ENCODE measurements around the gene SAMD3. TPM values are rescaled to one million over a fixed set of nuclear protein-coding genes. Genes with fewer than 3 reads are reported as not detected.

SAMD3 gene
- total and polyA plus RNA-seq, 2 of the 13 experiments (the other 11 are each of a cell fraction or from before 2014, with no cell fraction given) = not detected

DNA sequence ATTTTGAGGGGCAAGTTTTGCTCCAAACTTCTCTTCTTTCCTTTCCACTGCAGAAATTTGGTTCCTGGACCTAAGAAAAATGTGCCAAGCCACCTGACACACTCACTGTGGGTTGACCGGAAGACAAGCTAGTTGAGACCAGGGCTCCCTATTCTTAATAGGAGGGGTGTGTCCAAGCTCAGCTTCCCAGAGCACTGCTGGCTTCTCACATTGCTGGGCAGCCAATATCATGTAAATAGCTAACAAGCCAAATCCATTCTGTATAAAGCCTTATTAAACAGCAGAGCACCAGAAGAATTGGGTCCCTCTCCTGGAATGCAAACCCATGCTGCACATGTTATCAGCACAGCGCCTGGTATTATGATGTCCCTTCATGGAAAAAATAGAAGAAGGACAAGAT lies 17.0 kb upstream of the SAMD3 start:
- ChIA-PET POLR2A (no interaction called here), CTCF (ENCODE audit: low intra/inter-chr PET ratio, low total read pairs) (no interaction called here)
- Histone ChIP-seq H3K27ac (ENCODE audit: extremely low read length, insufficient read depth, low read length) (no peak overlapping the region), H4K20me1 (ENCODE audit: insufficient read depth, low read length) (no peaks in the 10 kb centered on the region), H3K4me3 (replicated peaks in 1 of 3; ENCODE audit: insufficient read depth in 1 of 3, low read depth in 2 of 3, low read length in 3 of 3) (no peak overlapping the region), H3K9me3 (ENCODE audit: low read length) (no peaks in the 10 kb centered on the region), H3K27me3 (ENCODE audit: control insufficient read depth in 1 of 2, insufficient read depth in 2 of 2, low read length in 2 of 2) (peaks cover 0 to 2% of the 10 kb centered on the region in 2 experiments; a peak in 1 of 5 replicates), H2AFZ (ENCODE audit: low read length) (no peak overlapping the region), H3K4me1 (ENCODE audit: insufficient read depth, low read length) (no peaks in the 10 kb centered on the region), H3K4me2 (ENCODE audit: low read depth, low read length) (no peak overlapping the region), H3K9ac (ENCODE audit: insufficient read depth, low read depth, low read length) (no peak overlapping the region), H3K79me2 (ENCODE audit: insufficient read depth, low read length) (no peaks in the 10 kb centered on the region), H3K36me3 (replicated peaks in 1 of 2; ENCODE audit: control insufficient read depth in 1 of 2, insufficient read depth in 2 of 2, low read length in 2 of 2) (no peaks in the 10 kb centered on the region)
- BruUV-seq (replicated peaks) = no TSS peak
- FAIRE-seq = no peak
- intact Hi-C loops (cut with micrococcal nuclease; ENCODE audit: unreplicated experiment) (loop anchor here (5.0 to 10.0 kb wide), 2 partner anchors 195 to 458 kb away; no protein-coding TSS in a partner anchor), in situ Hi-C loops (cut with HindIII; ENCODE audit: extremely low pct_ligation_motif_present, low pct_unique_long_range_greater_than_20kb) (no loop called here)
- no peak for DNase-seq (ENCODE audit: low spot score)
- WGBS (ENCODE audit: low lambda C conversion rate) = 0% methylated on average over 2 of the region's 2 CpGs
- no peak for ATAC-seq
- TF ChIP-seq POLR2AphosphoS5 (IDR thresholded peaks at IDR 0.05; ENCODE audit: low read depth, low read length) = no peak
- no peak for TF ChIP-seq TBX3 (IDR thresholded peaks at IDR 0.05; ENCODE audit: borderline replicate concordance)
- no peak for TF ChIP-seq ZNF709 (CRISPR knock-in tag; IDR thresholded peaks at IDR 0.05)
- no peak for TF ChIP-seq ZNF121 (CRISPR knock-in tag; IDR thresholded peaks at IDR 0.05)
- no peak for TF ChIP-seq PHF21A (CRISPR knock-in tag; IDR thresholded peaks at IDR 0.05)
- TF ChIP-seq, protein P1, sequence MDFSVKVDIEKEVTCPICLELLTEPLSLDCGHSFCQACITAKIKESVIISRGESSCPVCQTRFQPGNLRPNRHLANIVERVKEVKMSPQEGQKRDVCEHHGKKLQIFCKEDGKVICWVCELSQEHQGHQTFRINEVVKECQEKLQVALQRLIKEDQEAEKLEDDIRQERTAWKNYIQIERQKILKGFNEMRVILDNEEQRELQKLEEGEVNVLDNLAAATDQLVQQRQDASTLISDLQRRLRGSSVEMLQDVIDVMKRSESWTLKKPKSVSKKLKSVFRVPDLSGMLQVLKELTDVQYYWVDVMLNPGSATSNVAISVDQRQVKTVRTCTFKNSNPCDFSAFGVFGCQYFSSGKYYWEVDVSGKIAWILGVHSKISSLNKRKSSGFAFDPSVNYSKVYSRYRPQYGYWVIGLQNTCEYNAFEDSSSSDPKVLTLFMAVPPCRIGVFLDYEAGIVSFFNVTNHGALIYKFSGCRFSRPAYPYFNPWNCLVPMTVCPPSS (IDR thresholded peaks at IDR 0.05) = no peak
- TF ChIP-seq, protein P2, sequence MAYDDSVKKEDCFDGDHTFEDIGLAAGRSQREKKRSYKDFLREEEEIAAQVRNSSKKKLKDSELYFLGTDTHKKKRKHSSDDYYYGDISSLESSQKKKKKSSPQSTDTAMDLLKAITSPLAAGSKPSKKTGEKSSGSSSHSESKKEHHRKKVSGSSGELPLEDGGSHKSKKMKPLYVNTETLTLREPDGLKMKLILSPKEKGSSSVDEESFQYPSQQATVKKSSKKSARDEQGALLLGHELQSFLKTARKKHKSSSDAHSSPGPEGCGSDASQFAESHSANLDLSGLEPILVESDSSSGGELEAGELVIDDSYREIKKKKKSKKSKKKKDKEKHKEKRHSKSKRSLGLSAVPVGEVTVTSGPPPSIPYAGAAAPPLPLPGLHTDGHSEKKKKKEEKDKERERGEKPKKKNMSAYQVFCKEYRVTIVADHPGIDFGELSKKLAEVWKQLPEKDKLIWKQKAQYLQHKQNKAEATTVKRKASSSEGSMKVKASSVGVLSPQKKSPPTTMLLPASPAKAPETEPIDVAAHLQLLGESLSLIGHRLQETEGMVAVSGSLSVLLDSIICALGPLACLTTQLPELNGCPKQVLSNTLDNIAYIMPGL (CRISPR knock-in tag; IDR thresholded peaks at IDR 0.05; ENCODE audit: borderline replicate concordance in 1 of 2, low read depth in 1 of 2) = no peak
- TF ChIP-seq ZNF256 (CRISPR knock-in tag; conservative IDR thresholded peaks at IDR 0.05) = no peak
- TF ChIP-seq HOXD1 (CRISPR knock-in tag; IDR thresholded peaks at IDR 0.05) = no peak
- TF ChIP-seq MED1 (CRISPR knock-in tag; IDR thresholded peaks at IDR 0.05) = no peak
- no peak for TF ChIP-seq GPN1 (CRISPR knock-in tag; IDR thresholded peaks at IDR 0.05; ENCODE audit: borderline replicate concordance)
- no peak for TF ChIP-seq NCOR1 (IDR thresholded peaks at IDR 0.05; ENCODE audit: borderline replicate concordance, low read length)
- no peak for TF ChIP-seq CREM (IDR thresholded peaks at IDR 0.05)
- no peak for TF ChIP-seq CREM (CRISPR knock-in tag; IDR thresholded peaks at IDR 0.05)
- no peak for TF ChIP-seq BORCS8-MEF2B (CRISPR knock-in tag; IDR thresholded peaks at IDR 0.05)
- TF ChIP-seq ZNF724P (CRISPR knock-in tag; IDR thresholded peaks at IDR 0.05; ENCODE audit: borderline replicate concordance) = no peak
- TF ChIP-seq CBX2 (IDR thresholded peaks at IDR 0.05; ENCODE audit: low read depth, low read length) = no peak
- no peak for TF ChIP-seq CBX2 (CRISPR knock-in tag; IDR thresholded peaks at IDR 0.05; ENCODE audit: low read depth)
- no peak for TF ChIP-seq ZBTB20 (CRISPR knock-in tag; IDR thresholded peaks at IDR 0.05; ENCODE audit: borderline replicate concordance, low read depth)
- TF ChIP-seq SMAD9 (CRISPR knock-in tag; IDR thresholded peaks at IDR 0.05) = no peak
- no peak for TF ChIP-seq ZNF3 (CRISPR knock-in tag; IDR thresholded peaks at IDR 0.05)
